Body of pancreas (tissue), 4 donors: ENCODE data around the gene IL1B.

Experiments
- POLR2A ChIP-seq, 3 donors: fragments of 450-650 bp; IDR thresholded peaks; one replicate each; pipeline ENCODE4 v1.6.1; 2016; ENCODE audit warnings: antibody characterized with exemption in 3 of 3, mild to moderate bottlenecking in 2 of 3
- TF ChIP-seq, protein P1 (sequence below), 7 experiments: fragments of 450-650 bp in 4 of 7; fragments of 200-600 bp in 3 of 7; sonication (generic) in 3 of 7; IDR thresholded peaks; one replicate each; pipeline ENCODE4 v1.5.1; 2016 to 2019; ENCODE audit warnings: antibody characterized with exemption in 7 of 7

DNA sequence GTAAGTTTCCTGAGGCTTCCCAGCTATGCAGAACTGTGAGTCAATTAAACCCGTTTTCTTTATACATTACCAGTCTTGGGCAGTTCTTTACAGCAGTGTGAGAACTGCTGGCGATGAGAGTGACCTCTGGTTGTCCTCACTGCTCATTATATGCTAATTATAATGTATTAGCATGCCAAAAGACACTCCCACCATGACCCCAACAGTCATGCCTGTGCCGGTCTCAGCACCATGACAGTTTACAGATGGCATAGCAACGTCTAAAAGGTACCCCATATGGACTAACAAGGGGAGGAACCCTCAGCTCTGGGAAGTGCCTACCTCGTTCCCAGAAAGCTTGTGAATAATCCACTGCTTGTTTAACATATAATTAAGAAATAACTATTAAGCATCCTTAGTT, 44.2 kb downstream of the IL1B start:
- TF ChIP-seq, protein P1, sequence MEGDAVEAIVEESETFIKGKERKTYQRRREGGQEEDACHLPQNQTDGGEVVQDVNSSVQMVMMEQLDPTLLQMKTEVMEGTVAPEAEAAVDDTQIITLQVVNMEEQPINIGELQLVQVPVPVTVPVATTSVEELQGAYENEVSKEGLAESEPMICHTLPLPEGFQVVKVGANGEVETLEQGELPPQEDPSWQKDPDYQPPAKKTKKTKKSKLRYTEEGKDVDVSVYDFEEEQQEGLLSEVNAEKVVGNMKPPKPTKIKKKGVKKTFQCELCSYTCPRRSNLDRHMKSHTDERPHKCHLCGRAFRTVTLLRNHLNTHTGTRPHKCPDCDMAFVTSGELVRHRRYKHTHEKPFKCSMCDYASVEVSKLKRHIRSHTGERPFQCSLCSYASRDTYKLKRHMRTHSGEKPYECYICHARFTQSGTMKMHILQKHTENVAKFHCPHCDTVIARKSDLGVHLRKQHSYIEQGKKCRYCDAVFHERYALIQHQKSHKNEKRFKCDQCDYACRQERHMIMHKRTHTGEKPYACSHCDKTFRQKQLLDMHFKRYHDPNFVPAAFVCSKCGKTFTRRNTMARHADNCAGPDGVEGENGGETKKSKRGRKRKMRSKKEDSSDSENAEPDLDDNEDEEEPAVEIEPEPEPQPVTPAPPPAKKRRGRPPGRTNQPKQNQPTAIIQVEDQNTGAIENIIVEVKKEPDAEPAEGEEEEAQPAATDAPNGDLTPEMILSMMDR (IDR thresholded peaks at IDR 0.05), result no peak
- TF ChIP-seq POLR2A (IDR thresholded peaks at IDR 0.05), result no peak
